Esophagus squamous epithelium (tissue), 5 donors: ENCODE data around the gene HERC5. TPM values are rescaled to one million over a fixed set of nuclear protein-coding genes. Genes with fewer than 3 reads are reported as not detected.

Experiments used
- DNase-seq: peaks from one replicate; lab custom pipeline; 2025; lab: John Stamatoyannopoulos, UW
- H3K27ac ChIP-seq, 4 donors: fragments of 200-600 bp; sonication (generic); one replicate each; pipeline ENCODE4 v1.5.1; 2016 to 2019; ENCODE audit warnings: mild to moderate bottlenecking in 1 of 4
- H3K27me3 ChIP-seq, 4 donors: fragments of 200-600 bp; sonication (generic); 1 replicate in 3 of 4; 2 replicates in 1 of 4; pipeline versions ENCODE4 v1.5.1 to v1.6.0; 2017 to 2021; ENCODE audit warnings: antibody characterized with exemption in 1 of 4
- H3K36me3 ChIP-seq, 3 donors: fragments of 200-600 bp; sonication (generic); one replicate each; pipeline ENCODE4 v1.5.1; 2016 to 2019
- H3K4me1 ChIP-seq, 3 donors: fragments of 200-600 bp; sonication (generic); one replicate each; pipeline ENCODE4 v1.5.1; 2017 to 2019
- H3K4me3 ChIP-seq, 4 donors: fragments of 200-600 bp; sonication (generic); 1 replicate in 3 of 4; 2 replicates in 1 of 4; pipeline ENCODE4 v1.5.1; 2016 to 2019; ENCODE audit warnings: mild to moderate bottlenecking in 2 of 4, moderate library complexity in 1 of 4
- H3K9me3 ChIP-seq, 3 donors: fragments of 200-600 bp; sonication (generic); one replicate each; pipeline ENCODE4 v1.5.1; 2016 to 2019
- CTCF ChIP-seq, 6 experiments: fragments of 450-650 bp in 4 of 6; fragments of 200-600 bp in 2 of 6; sonication (generic) in 2 of 6; IDR thresholded peaks; one replicate each; pipeline ENCODE4 v1.5.1; 2016 to 2019; ENCODE audit warnings: antibody characterized with exemption in 6 of 6, mild to moderate bottlenecking in 4 of 6, moderate library complexity in 4 of 6
- POLR2A ChIP-seq, 4 donors: fragments of 450-650 bp; IDR thresholded peaks; one replicate each; pipeline ENCODE4 v1.6.1; 2017; ENCODE audit warnings: antibody characterized with exemption in 4 of 4, mild to moderate bottlenecking in 4 of 4, moderate library complexity in 3 of 4
- WGBS, 2 donors: methylation state at CpG; one replicate each; pipeline ENCODE4 v1.1.5; 2018; 5-methylcytosine and 5-hydroxymethylcytosine counted together
- intact Hi-C: fragments of 100-400 bp; cut with DNase I; formaldehyde crosslinking; loops from one replicate; pipeline ENCODE4 v1.15.0; 2022
- total RNA-seq, 4 donors: library from RNA; depleted of rRNA; stranded (reverse); fragments of >200 nt; gene quantifications; one replicate each; pipeline ENCODE4 v1.1.0, GENCODE V29; 2016
- donor health status: DM: yes; HTN: yes; CAD: no.

Gene HERC5
- total RNA-seq, 4 donors from 2014 or later: 0.08 to 4.2 (median 1.7) TPM

GRCh38 chr4:88522702-88523324 is 65.9 kb downstream of the HERC5 start:
- Histone ChIP-seq H3K27me3 (no peaks in the 10 kb centered on the region), H3K4me1 (peaks cover 5 to 42% (median 11%) of the 10 kb centered on the region in 3 donors), H3K9me3 (no peaks in the 10 kb centered on the region), H3K27ac (peak overlapping the region; percentile 86 to 94 (median 92)), H3K36me3 (peaks cover 0 to 34% (median 0%) of the 10 kb centered on the region in 3 donors), H3K4me3 (peak overlapping the region; percentile 71 to 97 (median 83))
- TF ChIP-seq CTCF (IDR thresholded peaks at IDR 0.05) (no peak), POLR2A (IDR thresholded peaks at IDR 0.05) (no peak)
- intact Hi-C loops: no loop called here
- no peak for DNase-seq
- WGBS, 2 donors: 1% methylated on average over 26 to 27 of the region's 28 CpGs

GRCh38 chr4:88523325-88524129 is 66.6 kb downstream of the HERC5 start, which contains the start of gene PYURF:
TSS of gene PYURF (minus strand) at chr4:88523776. CDS start at chr4:88523700, 76 bp downstream.
- Histone ChIP-seq H3K27me3 (no peaks in the 10 kb centered on the region), H3K4me3 (peak within 1 kb of the TSS; percentile 71 to 97 (median 83)), H3K9me3 (no peaks in the 10 kb centered on the region), H3K4me1 (peaks cover 5 to 42% (median 11%) of the 10 kb centered on the region in 3 donors), H3K36me3 (peaks cover 0 to 29% (median 0%) of the 10 kb centered on the region in 3 donors), H3K27ac (peak within 1 kb of the TSS; percentile 86 to 94 (median 92))
- peak; percentile 39 for DNase-seq
- TF ChIP-seq CTCF (IDR thresholded peaks at IDR 0.05) (no peak), POLR2A (IDR thresholded peaks at IDR 0.05) (peak in 3 of 4 donors; percentile 25 to 87 (median 77))
- intact Hi-C loops: no loop called here
- 0% methylated on average over 6 to 8 of the region's 68 CpGs for WGBS, 2 donors

- intact Hi-C loops: no loop called here
- Histone ChIP-seq H3K27me3 (no peaks in the 10 kb centered on the region), H3K36me3 (peaks cover 0 to 22% (median 0%) of the 10 kb centered on the region in 3 donors), H3K4me1 (peaks cover 5 to 42% (median 11%) of the 10 kb centered on the region in 3 donors), H3K9me3 (no peaks in the 10 kb centered on the region), H3K4me3 (peak overlapping the region; percentile 71 to 97 (median 83)), H3K27ac (peak overlapping the region; percentile 86 to 94 (median 92))
- no peak for DNase-seq
- TF ChIP-seq CTCF (IDR thresholded peaks at IDR 0.05) (no peak), POLR2A (IDR thresholded peaks at IDR 0.05) (no peak)
- whole genome bisulfite sequencing, 2 donors: 51% methylated on average over 2 of the region's 2 CpGs; no CpG with 5 or more reads in 1 of the 2 donors
Measured at GRCh38 chr4:88524171-88524570, 67.3 kb downstream of the HERC5 start.

GRCh38 chr4:88526221-88526815 is 69.4 kb downstream of the HERC5 start:
- intact Hi-C loops: no loop called here
- 19 to 33% methylated on average over 1 of the region's 1 CpG for WGBS, 2 donors

More at GRCh38 chr4:88526221-88526815, 69.4 kb downstream of the HERC5 start:
- Histone ChIP-seq H3K4me3 (no peak overlapping the region), H3K27me3 (no peaks in the 10 kb centered on the region), H3K36me3 (peaks cover 0 to 5% (median 0%) of the 10 kb centered on the region in 3 donors), H3K4me1 (peaks cover 5 to 41% (median 11%) of the 10 kb centered on the region in 3 donors), H3K9me3 (no peaks in the 10 kb centered on the region), H3K27ac (no peak overlapping the region)
- TF ChIP-seq CTCF (IDR thresholded peaks at IDR 0.05) (peak in 4 of 6 experiments; percentile 14 to 33 (median 26)), POLR2A (IDR thresholded peaks at IDR 0.05) (no peak)
- no peak for DNase-seq
